NK-92 (cell line): ENCODE measurements around the gene NGFR.
"Not testable (repeated sequence)": the region's sequence is repeated elsewhere in the genome, so short reads cannot be mapped to it uniquely, and the experiment has no call there.

Experiments used
- DNase-seq: peaks from one replicate; lab custom pipeline; 2025; ENCODE audit not compliant: unreplicated experiment; lab: John Stamatoyannopoulos, UW

The NGFR gene

DNA sequence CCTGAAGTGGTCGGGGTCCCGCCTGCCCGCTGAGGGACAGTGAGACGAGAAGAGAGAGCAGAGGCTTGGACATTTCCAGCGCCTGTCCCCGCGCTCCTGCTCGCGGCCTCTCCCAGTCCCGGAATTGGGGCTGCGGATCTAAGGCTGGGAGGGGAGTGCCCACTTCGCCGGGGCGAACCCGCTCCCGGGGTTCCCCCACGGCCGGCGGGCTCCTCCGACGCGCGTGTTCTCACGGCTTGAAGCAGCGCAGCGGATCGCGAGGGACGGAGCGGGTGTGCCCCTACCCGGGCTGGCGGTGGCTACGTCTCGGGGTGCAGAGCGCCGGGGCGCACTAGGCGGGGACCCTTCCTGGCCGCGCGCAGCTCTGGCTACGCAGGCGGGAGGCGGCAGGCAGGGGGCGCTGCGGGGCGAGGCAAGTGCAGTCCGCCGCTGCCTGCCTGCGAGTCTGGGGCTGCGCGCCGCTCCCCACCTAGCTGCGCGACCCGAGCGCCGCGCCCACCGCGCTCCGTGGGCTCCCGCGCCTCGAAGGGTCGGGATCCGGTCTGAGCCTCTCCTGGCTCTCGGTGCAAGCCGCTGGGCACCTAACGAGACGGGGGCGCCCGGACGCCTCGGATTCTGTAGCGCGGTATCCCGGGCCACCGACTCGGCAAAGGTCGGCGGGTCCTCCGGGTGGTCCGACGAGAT lies 1.2 kb downstream of the NGFR start:
- no peak for DNase-seq

GRCh38 chr17:49496867-49497147 lies 1.7 kb downstream of the NGFR start:
- no peak for DNase-seq

DNA sequence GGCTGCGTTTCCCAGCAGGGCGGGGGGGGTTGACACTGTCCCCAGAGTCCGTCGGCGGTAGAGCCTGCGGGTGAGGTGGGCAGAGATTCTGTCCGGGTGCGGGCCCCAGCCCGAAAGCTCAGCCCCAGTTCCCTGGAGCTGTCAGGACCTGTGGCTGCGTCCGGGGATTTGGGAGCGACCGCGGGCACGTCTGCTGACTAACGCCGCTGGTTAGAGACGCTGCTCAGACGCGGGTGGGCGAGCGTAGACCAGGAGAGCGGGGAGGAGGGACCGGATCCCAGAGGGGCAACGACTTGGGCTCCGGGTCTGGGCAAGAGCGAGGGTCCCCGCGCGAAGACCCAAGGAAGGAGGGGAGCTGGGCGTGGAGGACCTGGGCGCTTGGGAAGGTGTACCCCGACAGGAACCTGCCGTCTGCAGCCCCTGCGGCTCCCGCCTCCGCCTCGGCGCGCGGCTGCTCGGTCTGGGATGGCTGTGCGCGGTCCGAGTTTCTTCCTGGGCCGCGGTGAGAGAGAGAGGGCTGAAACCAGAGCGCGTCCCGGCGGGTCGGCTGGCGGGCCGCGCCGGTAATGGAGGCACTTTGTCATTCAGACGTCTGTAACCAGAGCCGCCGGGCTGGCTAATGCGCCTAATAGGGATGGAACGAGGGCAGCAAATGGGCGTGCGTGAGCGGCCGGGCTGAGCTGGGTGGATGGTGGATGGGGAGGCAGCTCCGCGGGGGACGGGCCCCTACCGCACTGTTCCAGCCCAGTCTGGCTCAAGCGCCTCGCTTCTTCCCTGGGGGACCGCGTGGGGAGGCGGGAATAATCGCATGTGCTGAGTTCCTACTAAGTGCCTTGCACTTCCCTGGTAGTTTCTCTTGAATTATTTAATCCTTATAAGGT lies 2.3 kb downstream of the NGFR start:
- DNase-seq = no peak

GRCh38 chr17:49498029-49498615 lies 3.0 kb downstream of the NGFR start:
- no peak for DNase-seq

- no peak for DNase-seq
Measured at GRCh38 chr17:49501496-49501895, 6.4 kb downstream of the NGFR start.

GRCh38 chr17:49502254-49502653 lies 7.2 kb downstream of the NGFR start:
- DNase-seq = no peak

GRCh38 chr17:49502680-49503079 lies 7.6 kb downstream of the NGFR start:
- not testable (repeated sequence) for DNase-seq

- DNase-seq = no peak
Measured at GRCh38 chr17:49504369-49504768, 9.3 kb downstream of the NGFR start.

GRCh38 chr17:49505854-49506253 lies 10.8 kb downstream of the NGFR start:
- DNase-seq = no peak

- no peak for DNase-seq
Measured at GRCh38 chr17:49506282-49506681, 11.2 kb downstream of the NGFR start.

DNA sequence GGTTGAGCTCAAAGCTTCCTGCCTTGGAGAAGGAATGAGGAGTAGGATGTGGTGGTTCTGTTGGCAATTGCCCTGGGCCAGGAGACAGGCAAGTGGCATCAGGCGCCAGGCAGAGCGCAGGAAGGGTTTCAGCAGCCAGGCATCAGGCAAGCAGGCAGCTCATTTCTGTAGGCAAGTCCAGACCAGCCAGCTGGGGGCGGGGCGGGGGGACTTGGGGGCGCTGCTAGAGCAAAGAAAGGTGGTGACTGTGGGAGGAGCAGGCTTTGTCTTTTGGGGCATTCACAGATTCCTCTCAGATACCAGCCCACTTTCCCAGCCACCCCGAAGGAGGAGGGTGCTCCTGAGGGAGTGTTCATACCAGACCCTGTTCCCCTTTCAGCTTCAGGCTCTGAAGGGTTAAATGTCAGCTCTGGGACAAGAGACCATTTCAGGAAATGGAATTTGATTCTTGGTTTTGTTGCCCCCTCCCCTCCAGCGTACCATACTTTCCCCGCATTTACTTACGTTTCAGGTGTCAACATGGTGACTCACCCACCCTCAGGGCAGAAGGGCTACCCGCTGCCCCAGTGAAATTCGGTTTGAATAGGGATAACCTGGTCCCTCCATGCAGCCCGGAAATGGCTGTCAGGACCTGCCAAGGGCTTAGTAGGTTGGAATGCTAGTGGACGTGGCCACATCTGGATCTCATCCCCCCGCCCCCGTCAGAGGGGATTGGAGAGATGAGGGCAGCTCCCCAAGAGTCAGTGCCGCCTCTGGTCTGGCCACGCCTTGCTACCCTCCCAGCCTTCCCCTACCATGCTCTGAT lies 13.2 kb downstream of the NGFR start:
- no peak for DNase-seq

- DNase-seq = no peak
Measured at GRCh38 chr17:49508866-49509587, 13.9 kb downstream of the NGFR start.

- no peak for DNase-seq
Measured at GRCh38 chr17:49509588-49509917, 14.5 kb downstream of the NGFR start.

- no peak for DNase-seq
Measured at GRCh38 chr17:49510059-49510719, 15.1 kb downstream of the NGFR start.

DNA sequence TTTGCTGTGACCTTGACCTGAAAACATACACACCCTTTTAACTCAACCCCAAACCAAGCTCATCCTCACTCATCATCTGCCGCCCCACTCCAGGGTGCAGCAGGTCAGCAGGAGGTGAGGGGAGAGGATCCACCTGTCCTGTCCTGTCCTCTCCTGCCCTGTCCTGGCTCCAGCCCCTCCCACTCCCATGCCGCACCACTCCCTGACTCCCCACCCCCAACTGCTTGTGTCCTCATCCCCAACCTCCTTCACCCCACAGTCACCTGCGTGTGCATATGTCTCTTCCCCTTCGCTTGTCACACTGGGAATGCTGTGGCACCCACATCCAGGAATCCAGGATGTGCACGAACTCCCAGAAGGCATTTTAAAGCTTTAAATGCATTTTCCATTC lies 15.6 kb downstream of the NGFR start:
- DNase-seq = no peak

DNA sequence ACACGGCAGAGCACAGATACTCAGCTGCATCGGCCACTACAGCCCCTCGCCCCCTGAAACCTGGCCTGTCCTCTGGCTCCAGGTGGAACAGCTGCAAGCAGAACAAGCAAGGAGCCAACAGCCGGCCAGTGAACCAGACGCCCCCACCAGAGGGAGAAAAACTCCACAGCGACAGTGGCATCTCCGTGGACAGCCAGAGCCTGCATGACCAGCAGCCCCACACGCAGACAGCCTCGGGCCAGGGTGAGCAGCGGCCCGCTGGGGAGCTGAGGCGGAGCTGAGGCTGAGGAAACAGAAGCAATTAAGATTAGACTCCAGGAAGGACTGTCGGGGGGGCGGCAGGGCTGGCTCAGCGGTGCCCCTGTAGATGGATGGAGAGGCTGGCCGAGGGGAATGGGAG lies 16.7 kb downstream of the NGFR start:
- no peak for DNase-seq

- no peak for DNase-seq
Measured at GRCh38 chr17:49512296-49513043, 17.4 kb downstream of the NGFR start.

DNA sequence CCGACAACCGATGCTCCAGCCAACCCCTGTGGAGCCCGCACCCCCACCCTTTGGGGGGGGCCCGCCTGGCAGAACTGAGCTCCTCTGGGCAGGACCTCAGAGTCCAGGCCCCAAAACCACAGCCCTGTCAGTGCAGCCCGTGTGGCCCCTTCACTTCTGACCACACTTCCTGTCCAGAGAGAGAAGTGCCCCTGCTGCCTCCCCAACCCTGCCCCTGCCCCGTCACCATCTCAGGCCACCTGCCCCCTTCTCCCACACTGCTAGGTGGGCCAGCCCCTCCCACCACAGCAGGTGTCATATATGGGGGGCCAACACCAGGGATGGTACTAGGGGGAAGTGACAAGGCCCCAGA lies 17.9 kb downstream of the NGFR start:
- DNase-seq = no peak

DNA sequence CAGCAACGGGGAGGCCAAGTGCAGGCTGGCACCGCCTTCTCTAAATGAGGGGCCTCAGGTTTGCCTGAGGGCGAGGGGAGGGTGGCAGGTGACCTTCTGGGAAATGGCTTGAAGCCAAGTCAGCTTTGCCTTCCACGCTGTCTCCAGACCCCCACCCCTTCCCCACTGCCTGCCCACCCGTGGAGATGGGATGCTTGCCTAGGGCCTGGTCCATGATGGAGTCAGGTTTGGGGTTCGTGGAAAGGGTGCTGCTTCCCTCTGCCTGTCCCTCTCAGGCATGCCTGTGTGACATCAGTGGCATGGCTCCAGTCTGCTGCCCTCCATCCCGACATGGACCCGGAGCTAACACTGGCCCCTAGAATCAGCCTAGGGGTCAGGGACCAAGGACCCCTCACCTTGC lies 18.5 kb downstream of the NGFR start:
- no peak for DNase-seq
